Subcutaneous adipose tissue (tissue), 4 donors: ENCODE data around the gene MTF2. TPM values are rescaled to one million over a fixed set of nuclear protein-coding genes. Genes with fewer than 3 reads are reported as not detected.

Experiments
- CTCF ChIP-seq: fragments of 450-650 bp; IDR thresholded peaks from one replicate; pipeline ENCODE4 v1.5.1; 2016; ENCODE audit warnings: low read depth, mild to moderate bottlenecking, control low read depth, antibody characterized with exemption, moderate library complexity
- total RNA-seq, 4 donors: library from RNA; depleted of rRNA; stranded (reverse); fragments of >200 nt; gene quantifications; one replicate each; pipeline ENCODE4 v1.1.0, GENCODE V29; 2016

The MTF2 gene
- total RNA-seq, 4 donors from 2014 or later: 16.3 to 24.0 (median 19.9) TPM

GRCh38 chr1:93076268-93076667, 2.8 kb upstream of the MTF2 start:
- no peak for TF ChIP-seq CTCF

- TF ChIP-seq CTCF: no peak
These were observed 880 bp upstream of the MTF2 start for GRCh38 chr1:93078203-93078602.

GRCh38 chr1:93078638-93078985, 471 bp upstream of the MTF2 start:
- no peak for TF ChIP-seq CTCF

- TF ChIP-seq CTCF: no peak
These were observed 630 bp downstream of the MTF2 start for GRCh38 chr1:93079685-93080141.

- TF ChIP-seq CTCF: no peak
These were observed 1.2 kb downstream of the MTF2 start for GRCh38 chr1:93080179-93080823.

GRCh38 chr1:93081716-93082115, 2.6 kb downstream of the MTF2 start:
- no peak for TF ChIP-seq CTCF

- TF ChIP-seq CTCF: no peak
These were observed 3.2 kb downstream of the MTF2 start for GRCh38 chr1:93082313-93082712.
